ENCODE results near the gene ESR1.

DNA sequence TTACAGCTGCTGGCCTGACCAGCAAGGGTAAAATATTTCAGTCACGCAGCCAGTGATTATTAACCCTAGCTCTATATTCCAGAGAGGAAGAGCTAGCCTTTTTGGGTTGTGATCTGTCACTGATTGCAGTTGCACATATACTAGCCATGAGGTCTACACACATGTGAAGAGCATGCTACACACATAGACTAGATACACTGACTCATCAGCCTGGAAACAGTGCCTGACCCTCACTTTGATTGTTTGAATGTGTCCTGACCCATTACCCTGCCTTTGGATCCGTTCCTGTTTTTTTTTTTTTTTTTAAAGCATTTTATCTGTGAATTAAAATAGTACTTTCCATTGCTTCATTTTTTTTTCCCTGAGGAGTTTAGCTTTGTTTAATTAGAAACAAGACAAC lies 50.8 kb downstream of the ESR1 start:
- TF ChIP-seq POLR2A (IDR thresholded peaks at IDR 0.05): no peak
- TF ChIP-seq, protein P1, sequence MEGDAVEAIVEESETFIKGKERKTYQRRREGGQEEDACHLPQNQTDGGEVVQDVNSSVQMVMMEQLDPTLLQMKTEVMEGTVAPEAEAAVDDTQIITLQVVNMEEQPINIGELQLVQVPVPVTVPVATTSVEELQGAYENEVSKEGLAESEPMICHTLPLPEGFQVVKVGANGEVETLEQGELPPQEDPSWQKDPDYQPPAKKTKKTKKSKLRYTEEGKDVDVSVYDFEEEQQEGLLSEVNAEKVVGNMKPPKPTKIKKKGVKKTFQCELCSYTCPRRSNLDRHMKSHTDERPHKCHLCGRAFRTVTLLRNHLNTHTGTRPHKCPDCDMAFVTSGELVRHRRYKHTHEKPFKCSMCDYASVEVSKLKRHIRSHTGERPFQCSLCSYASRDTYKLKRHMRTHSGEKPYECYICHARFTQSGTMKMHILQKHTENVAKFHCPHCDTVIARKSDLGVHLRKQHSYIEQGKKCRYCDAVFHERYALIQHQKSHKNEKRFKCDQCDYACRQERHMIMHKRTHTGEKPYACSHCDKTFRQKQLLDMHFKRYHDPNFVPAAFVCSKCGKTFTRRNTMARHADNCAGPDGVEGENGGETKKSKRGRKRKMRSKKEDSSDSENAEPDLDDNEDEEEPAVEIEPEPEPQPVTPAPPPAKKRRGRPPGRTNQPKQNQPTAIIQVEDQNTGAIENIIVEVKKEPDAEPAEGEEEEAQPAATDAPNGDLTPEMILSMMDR (IDR thresholded peaks at IDR 0.05): no peak
